ENCODE data around the gene LRMDA.
"Not testable (repeated sequence)": the region's sequence is repeated elsewhere in the genome, so short reads cannot be mapped to it uniquely, and the experiment has no call there.

GRCh38 chr10:75766752-75767151 lies 335.3 kb downstream of the LRMDA start:
- not testable (repeated sequence) for TF ChIP-seq POLR2A, CTCF (IDR thresholded peaks at IDR 0.05)
